ENCODE measurements around the gene SPRN.
"Not testable (repeated sequence)": the region's sequence is repeated elsewhere in the genome, so short reads cannot be mapped to it uniquely, and the experiment has no call there.

SPRN gene

GRCh38 chr10:133439517-133440461 is 15.4 kb upstream of the SPRN start:
- no peak for DNase-seq (ENCODE audit: low read depth in 2 of 2)

- no peak for DNase-seq (ENCODE audit: low read depth in 2 of 2)
Measured at GRCh38 chr10:133438711-133439273, 14.4 kb upstream of the SPRN start.

DNA sequence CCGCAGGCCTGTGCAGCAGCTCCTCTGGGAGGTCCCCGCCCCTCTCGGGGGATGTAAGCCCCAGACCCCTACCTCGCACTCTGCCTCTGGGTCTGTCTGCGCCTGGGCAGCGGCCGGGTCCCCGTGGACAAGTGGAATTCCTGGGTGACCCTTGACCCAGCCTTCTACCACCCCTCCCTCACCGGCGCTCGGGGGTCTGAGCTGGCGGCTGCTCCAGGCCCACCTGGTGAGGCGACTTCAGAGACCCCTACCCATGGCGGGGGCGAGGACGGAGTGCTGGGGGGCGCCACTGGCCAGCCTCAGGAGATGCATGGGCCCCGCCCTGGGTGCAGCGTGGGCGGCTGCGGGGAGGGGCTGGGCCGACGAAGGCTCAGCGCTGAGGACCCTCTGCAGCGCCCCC is 8.4 kb upstream of the SPRN start:
- not testable (repeated sequence) for DNase-seq (ENCODE audit: low read depth in 2 of 2)

GRCh38 chr10:133431888-133432613 is 7.6 kb upstream of the SPRN start:
- DNase-seq (ENCODE audit: low read depth in 2 of 2): not testable (repeated sequence)

GRCh38 chr10:133429571-133429970 is 5.1 kb upstream of the SPRN start:
- DNase-seq (ENCODE audit: low read depth in 2 of 2): not testable (repeated sequence)

- DNase-seq (ENCODE audit: low read depth in 2 of 2): not testable (repeated sequence)
Measured at GRCh38 chr10:133424102-133424501, 323 bp downstream of the SPRN start.

- DNase-seq (ENCODE audit: low read depth in 2 of 2): no peak
Measured at GRCh38 chr10:133422807-133423771, 1.3 kb downstream of the SPRN start.

DNA sequence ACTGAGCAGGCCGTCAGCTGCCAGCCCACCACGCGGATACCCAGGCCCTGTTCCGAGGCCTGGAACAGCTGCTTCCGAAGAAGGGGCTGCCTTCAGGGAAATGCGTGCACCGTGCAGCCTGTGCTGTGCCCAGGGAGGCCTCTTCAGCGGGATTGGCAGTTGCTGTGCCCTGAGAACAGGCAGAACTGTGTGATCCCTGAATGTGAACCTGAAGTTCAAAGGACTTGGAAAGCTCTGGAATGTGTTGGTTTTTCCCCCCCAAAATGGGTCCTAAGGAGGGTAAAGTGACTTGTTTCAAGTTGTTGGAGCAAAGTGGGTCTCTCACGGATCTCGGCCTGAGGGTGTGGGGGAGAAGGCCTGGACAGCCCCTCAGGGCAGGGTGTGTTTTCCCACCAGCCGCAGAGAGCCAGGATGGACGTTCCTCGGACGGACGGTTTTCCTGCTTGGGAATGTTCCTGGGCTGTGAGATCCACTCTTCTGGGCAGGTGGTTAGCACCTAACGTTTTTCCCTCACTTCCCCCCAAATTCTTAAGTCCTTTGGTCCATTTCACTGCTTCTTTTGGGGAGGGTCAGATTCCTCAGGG is 2.1 kb downstream of the SPRN start:
- DNase-seq (ENCODE audit: low read depth in 2 of 2): no peak

GRCh38 chr10:133421336-133422222 is 2.8 kb downstream of the SPRN start:
- DNase-seq (ENCODE audit: low read depth in 2 of 2): no peak

DNA sequence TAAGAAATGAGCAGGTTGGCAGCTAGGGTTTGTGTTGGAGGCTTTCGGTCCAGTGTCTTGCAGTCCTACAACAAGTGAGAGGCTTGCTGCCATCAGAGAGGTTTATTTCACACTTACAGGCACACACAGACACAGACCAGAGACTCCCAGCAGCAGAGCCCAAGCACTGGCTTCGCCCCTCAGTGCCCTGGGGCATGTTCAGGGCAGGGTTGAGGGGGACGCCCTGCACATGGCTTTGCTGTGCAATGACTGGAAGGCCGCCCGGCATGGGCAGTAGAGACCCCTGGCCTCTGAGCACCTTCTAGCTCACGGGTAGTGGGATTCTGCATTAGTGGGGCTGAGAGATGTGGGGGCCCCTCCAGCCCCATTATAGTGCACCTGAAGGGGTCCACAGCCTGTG is 3.8 kb downstream of the SPRN start:
- no peak for DNase-seq (ENCODE audit: low read depth in 2 of 2)

DNA sequence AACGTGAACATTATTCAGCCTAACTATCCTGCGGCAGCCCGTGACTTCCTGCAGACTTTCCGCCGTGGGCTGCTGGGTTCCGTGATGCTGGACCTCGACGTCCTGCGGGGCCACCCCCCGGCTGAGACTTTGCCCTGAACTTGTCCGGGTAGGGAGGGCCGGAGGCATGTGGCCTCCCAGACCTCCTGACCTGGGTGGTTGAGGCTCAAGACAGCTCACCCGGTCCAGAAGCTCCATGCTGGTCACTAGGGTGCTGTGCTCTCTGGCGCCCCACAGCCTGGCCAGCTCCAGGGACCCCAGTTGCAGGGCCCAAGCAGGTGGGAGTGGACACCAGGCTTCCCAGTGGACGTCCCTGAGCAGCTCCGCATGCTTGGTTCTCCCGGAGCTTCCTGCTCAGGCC is 4.4 kb downstream of the SPRN start:
- no peak for DNase-seq (ENCODE audit: low read depth in 2 of 2)

DNA sequence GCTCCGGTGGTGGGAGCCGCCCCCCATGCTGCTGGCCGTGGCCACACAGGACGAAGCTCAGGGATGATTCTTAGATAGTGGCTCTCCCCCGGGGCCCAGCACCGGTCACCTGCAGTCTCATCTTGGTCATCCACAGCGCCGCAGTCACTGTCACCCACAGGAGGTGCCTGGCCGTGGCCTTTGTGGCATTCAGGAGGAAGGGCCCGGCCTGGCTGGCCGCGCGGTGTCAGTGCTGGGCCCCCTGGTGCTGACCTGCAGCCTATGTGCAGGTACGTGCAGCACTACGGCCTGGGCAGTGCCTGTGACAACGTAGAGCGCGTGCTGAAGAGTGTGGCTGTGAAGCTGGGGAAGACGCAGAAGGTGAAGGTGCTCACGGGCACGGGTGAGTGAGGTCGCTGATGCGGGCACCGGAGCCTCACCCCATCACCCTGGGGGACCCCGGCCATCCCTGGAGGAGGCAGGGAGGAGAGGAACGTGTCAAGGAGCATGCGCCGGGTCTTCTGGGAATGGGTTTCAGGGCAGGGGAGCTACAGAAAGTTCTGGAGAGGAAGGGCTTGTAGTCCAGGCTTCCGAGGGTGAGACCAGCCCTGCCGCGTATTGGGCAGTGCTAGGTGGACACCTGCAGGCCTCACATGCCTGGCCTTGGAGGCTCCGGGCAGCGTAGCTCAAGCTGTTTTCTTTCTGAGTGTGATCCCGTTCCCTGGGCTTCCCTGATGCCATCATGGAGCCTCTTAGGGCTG is 5.0 kb downstream of the SPRN start:
- no peak for DNase-seq (ENCODE audit: low read depth in 2 of 2)

GRCh38 chr10:133418289-133418993 is 6.0 kb downstream of the SPRN start:
- no peak for DNase-seq (ENCODE audit: low read depth in 2 of 2)

GRCh38 chr10:133415752-133416151 is 8.7 kb downstream of the SPRN start:
- no peak for DNase-seq (ENCODE audit: low read depth in 2 of 2)

DNA sequence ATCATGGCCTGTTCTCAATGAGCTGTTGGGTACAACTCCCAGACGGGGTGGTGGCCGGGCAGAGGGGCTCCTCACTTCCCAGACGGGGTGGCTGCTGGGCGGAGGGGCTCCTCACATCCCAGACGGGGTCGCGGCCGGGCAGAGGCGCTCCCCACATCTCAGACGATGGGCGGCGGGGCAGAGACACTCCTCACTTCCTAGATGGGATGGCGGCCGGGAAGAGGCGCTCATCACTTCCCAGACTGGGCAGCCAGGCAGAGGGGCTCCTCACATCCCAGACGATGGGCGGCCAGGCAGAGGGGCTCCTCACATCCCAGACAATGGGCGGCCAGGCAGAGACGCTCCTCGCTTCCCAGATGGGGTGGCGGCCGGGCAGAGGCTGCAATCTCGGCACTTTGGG is 10.0 kb downstream of the SPRN start:
- DNase-seq (ENCODE audit: low read depth in 2 of 2): not testable (repeated sequence)

DNA sequence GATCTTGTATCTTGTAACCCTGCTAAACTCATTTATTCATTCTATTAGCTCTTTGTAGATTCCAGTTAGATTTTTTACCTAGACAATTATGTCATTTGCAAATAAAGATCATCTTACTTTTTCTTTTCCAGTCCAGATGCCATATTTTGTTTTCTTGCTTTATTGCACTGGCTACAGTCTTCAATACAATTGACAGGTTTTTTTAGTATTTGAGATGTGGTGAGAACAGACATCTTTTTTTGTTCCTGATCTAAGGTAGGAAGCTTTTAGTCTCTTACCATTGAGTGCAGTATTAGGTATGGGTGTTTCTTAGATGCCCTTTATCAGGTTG is 12.1 kb downstream of the SPRN start:
- DNase-seq (ENCODE audit: low read depth in 2 of 2): no peak

- DNase-seq (ENCODE audit: low read depth in 2 of 2): no peak
Measured at GRCh38 chr10:133411523-133412380, 12.7 kb downstream of the SPRN start.

All from activated CD4-positive, alpha-beta T cell treated with anti-CD3 and anti-CD28 coated beads for 24 hours (primary cell).